ENCODE data around the gene DDX17. TPM values are rescaled to one million over a fixed set of nuclear protein-coding genes. Genes with fewer than 3 reads are reported as not detected.

The DDX17 gene
- total RNA-seq, 4 donors from 2014 or later: 419 to 723 (median 493) TPM

GRCh38 chr22:38524429-38524828 lies 18.3 kb upstream of the DDX17 start:
- intact Hi-C loops (cut with DNase I; ENCODE audit: low total_unique reads): no loop called here
- TF ChIP-seq CTCF (IDR thresholded peaks at IDR 0.05) (no peak), POLR2A (IDR thresholded peaks at IDR 0.05) (no peak)
- H3K4me3 ChIP-seq (ENCODE audit: low read depth, poor library complexity, severe bottlenecking): no peak overlapping the region
- no peak for DNase-seq (ENCODE audit: low spot score in 2 of 2)
- WGBS, 2 donors: 81 to 85% methylated on average over 3 of the region's 3 CpGs

GRCh38 chr22:38523479-38523878 lies 17.4 kb upstream of the DDX17 start:
- TF ChIP-seq POLR2A (IDR thresholded peaks at IDR 0.05) (no peak), CTCF (IDR thresholded peaks at IDR 0.05) (no peak)
- no peak overlapping the region for H3K4me3 ChIP-seq (ENCODE audit: low read depth, poor library complexity, severe bottlenecking)
- intact Hi-C loops (cut with DNase I; ENCODE audit: low total_unique reads): no loop called here
- 94 to 95% methylated on average over 5 of the region's 5 CpGs for WGBS, 2 donors
- no peak for DNase-seq (ENCODE audit: low spot score in 2 of 2)

- WGBS, 2 donors: 87 to 96% methylated on average over 3 of the region's 3 CpGs
- intact Hi-C loops (cut with DNase I; ENCODE audit: low total_unique reads): no loop called here
- no peak for TF ChIP-seq CTCF (IDR thresholded peaks at IDR 0.05)
- no peak for TF ChIP-seq POLR2A (IDR thresholded peaks at IDR 0.05)
- DNase-seq (ENCODE audit: low spot score in 2 of 2): no peak
- no peak overlapping the region for H3K4me3 ChIP-seq (ENCODE audit: low read depth, poor library complexity, severe bottlenecking)
Measured at GRCh38 chr22:38523029-38523428, 16.9 kb upstream of the DDX17 start.

- H3K4me3 ChIP-seq (ENCODE audit: low read depth, poor library complexity, severe bottlenecking): no peak overlapping the region
- 95 to 96% methylated on average over 2 of the region's 2 CpGs for WGBS, 2 donors
- TF ChIP-seq POLR2A (IDR thresholded peaks at IDR 0.05) (no peak), CTCF (IDR thresholded peaks at IDR 0.05) (no peak)
- DNase-seq (ENCODE audit: low spot score in 2 of 2): no peak
- intact Hi-C loops (cut with DNase I; ENCODE audit: low total_unique reads): no loop called here
Measured at GRCh38 chr22:38519453-38520250, 13.5 kb upstream of the DDX17 start.

- WGBS, 2 donors: 95 to 96% methylated on average over 4 of the region's 4 CpGs
- DNase-seq (ENCODE audit: low spot score in 2 of 2): no peak
- TF ChIP-seq CTCF (IDR thresholded peaks at IDR 0.05): no peak
- no peak for TF ChIP-seq POLR2A (IDR thresholded peaks at IDR 0.05)
- no peak overlapping the region for H3K4me3 ChIP-seq (ENCODE audit: low read depth, poor library complexity, severe bottlenecking)
- intact Hi-C loops (cut with DNase I; ENCODE audit: low total_unique reads): no loop called here
Measured at GRCh38 chr22:38518620-38519019, 12.5 kb upstream of the DDX17 start.

- WGBS, 2 donors: 73 to 79% methylated on average over 1 of the region's 1 CpG
- intact Hi-C loops (cut with DNase I; ENCODE audit: low total_unique reads): no loop called here
- DNase-seq (ENCODE audit: low spot score in 2 of 2): no peak
- H3K4me3 ChIP-seq (ENCODE audit: low read depth, poor library complexity, severe bottlenecking): no peak overlapping the region
- TF ChIP-seq POLR2A (IDR thresholded peaks at IDR 0.05): no peak
- TF ChIP-seq CTCF (IDR thresholded peaks at IDR 0.05): no peak
Measured at GRCh38 chr22:38513063-38513462, 7.0 kb upstream of the DDX17 start.

Data from lower leg skin (tissue), 4 donors.